ENCODE measurements around the gene GHRH.

DNA sequence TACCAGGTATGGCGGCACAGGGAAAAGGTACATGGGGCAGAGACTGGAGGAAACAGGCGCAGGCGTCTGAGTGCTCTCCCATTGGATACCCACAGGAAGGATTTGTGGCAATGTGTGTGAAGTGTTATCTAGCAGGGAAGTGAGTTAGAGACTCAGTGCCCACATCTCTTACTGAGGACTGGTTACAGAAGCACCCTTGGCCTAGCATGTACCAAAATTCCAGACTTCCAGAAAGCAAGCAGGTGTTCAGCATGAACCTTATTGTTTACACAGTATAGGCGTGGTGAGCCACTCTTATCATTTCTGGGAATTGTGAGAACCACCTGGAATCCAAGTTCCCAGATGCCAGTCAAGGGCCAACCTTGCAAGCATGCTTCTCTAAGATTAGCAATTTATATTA is 42.0 kb upstream of the GHRH start:
- TF ChIP-seq CTCF (IDR thresholded peaks at IDR 0.05; ENCODE audit: low read depth, low read length): no peak
- no peak for TF ChIP-seq EZH2phosphoT487 (IDR thresholded peaks at IDR 0.05; ENCODE audit: low read depth)
